Parathyroid adenoma (tissue), 2 donors: Measurements from ENCODE around the gene ULBP2.
"Not testable (repeated sequence)": the region's sequence is repeated elsewhere in the genome, so short reads cannot be mapped to it uniquely, and the experiment has no call there.

Experiments used
- H2AFZ ChIP-seq: fragments of 300-600 bp; sonication (generic); one replicate; pipeline ENCODE4 v1.7.0; 2017; ENCODE audit warnings: antibody characterized with exemption, mild to moderate bottlenecking
- H3K27ac ChIP-seq: fragments of 300-600 bp; sonication (generic); one replicate; pipeline ENCODE4 v1.7.0; 2017
- H3K27me3 ChIP-seq: fragments of 300-600 bp; sonication (generic); one replicate; pipeline ENCODE4 v1.7.0; 2017; ENCODE audit warnings: low read length; ENCODE audit not compliant: control insufficient read depth, insufficient read depth
- H3K36me3 ChIP-seq: fragments of 300-600 bp; sonication (generic); one replicate; pipeline ENCODE4 v1.7.0; 2017; ENCODE audit warnings: low read length; ENCODE audit not compliant: control insufficient read depth, insufficient read depth
- H3K4me1 ChIP-seq: fragments of 300-600 bp; sonication (generic); one replicate; pipeline ENCODE4 v1.7.0; 2017; ENCODE audit warnings: control low read depth
- H3K4me2 ChIP-seq: fragments of 300-600 bp; sonication (generic); one replicate; pipeline ENCODE4 v1.7.0; 2017; ENCODE audit warnings: low read length
- H3K4me3 ChIP-seq: fragments of 300-600 bp; sonication (generic); one replicate; pipeline ENCODE4 v1.7.0; 2017; ENCODE audit warnings: low read depth, low read length
- H3K79me2 ChIP-seq: fragments of 300-600 bp; sonication (generic); one replicate; pipeline ENCODE4 v1.7.0; 2017; ENCODE audit warnings: control low read depth
- H3K9ac ChIP-seq: fragments of 300-600 bp; sonication (generic); one replicate; pipeline ENCODE4 v1.7.0; 2017; ENCODE audit warnings: mild to moderate bottlenecking
- H3K9me3 ChIP-seq: fragments of 300-600 bp; sonication (generic); one replicate; pipeline ENCODE4 v1.7.0; 2017; ENCODE audit warnings: low read length; ENCODE audit not compliant: control insufficient read depth
- CTCF ChIP-seq: fragments of 300-600 bp; sonication (generic); IDR thresholded peaks from one replicate; pipeline ENCODE4 v1.7.0; 2017; ENCODE audit warnings: antibody characterized with exemption, mild to moderate bottlenecking
- donor health status: primary hyperparathyroidism.

The ULBP2 gene

DNA sequence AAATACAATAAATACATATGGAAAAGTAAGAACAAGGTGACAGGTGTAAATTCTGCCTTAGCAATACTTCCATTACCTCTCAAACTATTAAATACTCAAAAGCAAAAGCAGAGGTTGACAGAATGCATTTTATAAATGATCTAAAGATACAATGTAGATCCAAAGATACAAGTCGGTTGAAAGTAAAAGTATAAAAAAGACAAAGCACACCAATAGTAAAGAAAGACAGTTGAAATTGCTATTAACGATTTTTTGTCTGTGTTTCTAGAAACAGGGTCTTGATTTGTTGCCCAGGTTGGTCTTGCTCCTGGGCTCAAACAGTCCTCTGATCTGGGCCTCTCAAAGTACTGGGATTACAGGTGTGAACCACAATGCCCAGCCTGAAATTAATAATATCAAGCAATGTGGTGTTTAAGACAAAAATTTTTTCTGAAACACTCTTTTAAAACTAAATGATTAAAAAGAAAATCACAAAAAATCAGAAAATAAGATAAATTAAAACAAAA is 45.8 kb downstream of the ULBP2 start:
- H3K36me3 ChIP-seq = no peaks in the 10 kb centered on the region
- no peak overlapping the region for H3K27ac ChIP-seq
- H3K27me3 ChIP-seq = peaks cover 6% of the 10 kb centered on the region
- H3K79me2 ChIP-seq = no peaks in the 10 kb centered on the region
- no peaks in the 10 kb centered on the region for H3K4me1 ChIP-seq
- no peak overlapping the region for H2AFZ ChIP-seq
- no peak overlapping the region for H3K4me3 ChIP-seq
- no peak overlapping the region for H3K4me2 ChIP-seq
- no peak for TF ChIP-seq CTCF
- H3K9ac ChIP-seq = no peak overlapping the region
- H3K9me3 ChIP-seq = no peaks in the 10 kb centered on the region

GRCh38 chr6:149988550-149989346 is 46.9 kb downstream of the ULBP2 start:
- TF ChIP-seq CTCF = no peak
- Histone ChIP-seq H3K4me1 (no peaks in the 10 kb centered on the region), H3K9me3 (no peaks in the 10 kb centered on the region), H3K36me3 (no peaks in the 10 kb centered on the region), H2AFZ (no peak overlapping the region), H3K9ac (no peak overlapping the region), H3K79me2 (no peaks in the 10 kb centered on the region), H3K27ac (no peak overlapping the region), H3K4me2 (no peak overlapping the region), H3K4me3 (no peak overlapping the region), H3K27me3 (peaks cover 6% of the 10 kb centered on the region)

DNA sequence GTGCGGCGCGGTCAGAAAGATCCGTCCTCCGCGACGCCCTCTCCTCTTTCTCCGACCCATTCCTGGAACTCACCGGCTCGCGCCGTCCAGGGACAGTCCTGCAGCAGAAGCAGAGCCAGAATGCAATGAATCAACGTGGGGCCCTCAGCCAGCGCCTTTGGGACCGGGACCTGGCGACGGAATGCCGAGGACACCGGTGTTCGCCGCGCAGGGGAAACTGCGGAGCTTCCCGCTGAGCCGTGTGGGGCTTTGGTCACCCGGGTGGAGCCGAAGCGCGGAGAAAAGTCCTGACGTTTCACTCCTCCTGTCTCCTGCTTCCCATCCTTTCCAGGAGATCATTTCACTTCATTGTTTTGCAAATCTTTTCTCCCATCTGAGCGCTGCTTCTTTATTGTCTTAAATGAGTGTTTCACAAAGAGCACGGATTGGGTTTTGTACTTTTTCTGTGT is 48.4 kb downstream of the ULBP2 start:
- no peak overlapping the region for H2AFZ ChIP-seq
- H3K79me2 ChIP-seq = no peaks in the 10 kb centered on the region
- H3K4me3 ChIP-seq = peak overlapping the region; percentile 38
- H3K4me2 ChIP-seq = peak overlapping the region; percentile 63
- H3K9ac ChIP-seq = no peak overlapping the region
- no peaks in the 10 kb centered on the region for H3K9me3 ChIP-seq
- no peak overlapping the region for H3K27ac ChIP-seq
- peaks cover 6% of the 10 kb centered on the region for H3K27me3 ChIP-seq
- H3K36me3 ChIP-seq = no peaks in the 10 kb centered on the region
- H3K4me1 ChIP-seq = no peaks in the 10 kb centered on the region
- TF ChIP-seq CTCF = no peak

- H3K9ac ChIP-seq = no peak overlapping the region
- no peaks in the 10 kb centered on the region for H3K4me1 ChIP-seq
- H3K4me2 ChIP-seq = peak overlapping the region; percentile 63
- peaks cover 6% of the 10 kb centered on the region for H3K27me3 ChIP-seq
- H3K27ac ChIP-seq = no peak overlapping the region
- H3K9me3 ChIP-seq = no peaks in the 10 kb centered on the region
- H3K4me3 ChIP-seq = peak overlapping the region; percentile 38
- H3K36me3 ChIP-seq = no peaks in the 10 kb centered on the region
- TF ChIP-seq CTCF = no peak
- H3K79me2 ChIP-seq = no peaks in the 10 kb centered on the region
- H2AFZ ChIP-seq = no peak overlapping the region
These were observed 49.1 kb downstream of the ULBP2 start for GRCh38 chr6:149990661-149991471.

- not testable (repeated sequence) for H3K4me3 ChIP-seq, H3K4me1 ChIP-seq, H3K36me3 ChIP-seq, H3K79me2 ChIP-seq, H3K27me3 ChIP-seq, H3K27ac ChIP-seq, H3K9ac ChIP-seq, H2AFZ ChIP-seq, H3K4me2 ChIP-seq, H3K9me3 ChIP-seq
These were observed 49.6 kb downstream of the ULBP2 start for GRCh38 chr6:149991472-149991795.
